ENCODE measurements around the gene EFCAB7. TPM values are rescaled to one million over a fixed set of nuclear protein-coding genes. Genes with fewer than 3 reads are reported as not detected.

Gene EFCAB7
- total RNA-seq, 1 donor from 2014 or later, result 2.7 TPM

DNA sequence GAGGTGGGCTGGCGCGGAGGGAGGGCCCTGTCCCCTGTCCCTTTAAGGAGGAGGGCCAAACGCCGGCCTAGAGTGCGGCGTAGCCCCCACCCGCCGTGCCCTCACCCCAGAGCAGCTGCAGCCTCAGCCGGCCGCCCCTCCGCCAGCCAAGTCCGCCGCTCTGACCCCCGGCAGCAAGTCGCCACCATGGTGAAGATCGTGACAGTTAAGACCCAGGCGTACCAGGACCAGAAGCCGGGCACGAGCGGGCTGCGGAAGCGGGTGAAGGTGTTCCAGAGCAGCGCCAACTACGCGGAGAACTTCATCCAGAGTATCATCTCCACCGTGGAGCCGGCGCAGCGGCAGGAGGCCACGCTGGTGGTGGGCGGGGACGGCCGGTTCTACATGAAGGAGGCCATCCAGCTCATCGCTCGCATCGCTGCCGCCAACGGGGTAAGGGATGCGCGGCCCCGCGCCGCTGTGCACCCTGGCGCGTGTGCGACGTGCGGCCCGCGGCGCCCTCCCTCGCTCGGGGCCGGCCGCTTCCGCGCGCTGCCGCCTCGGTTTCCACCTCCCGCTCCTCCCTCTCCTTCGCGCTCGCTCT lies 70.1 kb downstream of the EFCAB7 start, which contains the start of gene PGM1:
TSS of gene PGM1 (plus strand) at position 109 of the 583 bp plus-strand sequence. CDS start at position 187, 78 bp downstream.
- TF ChIP-seq, protein P1, sequence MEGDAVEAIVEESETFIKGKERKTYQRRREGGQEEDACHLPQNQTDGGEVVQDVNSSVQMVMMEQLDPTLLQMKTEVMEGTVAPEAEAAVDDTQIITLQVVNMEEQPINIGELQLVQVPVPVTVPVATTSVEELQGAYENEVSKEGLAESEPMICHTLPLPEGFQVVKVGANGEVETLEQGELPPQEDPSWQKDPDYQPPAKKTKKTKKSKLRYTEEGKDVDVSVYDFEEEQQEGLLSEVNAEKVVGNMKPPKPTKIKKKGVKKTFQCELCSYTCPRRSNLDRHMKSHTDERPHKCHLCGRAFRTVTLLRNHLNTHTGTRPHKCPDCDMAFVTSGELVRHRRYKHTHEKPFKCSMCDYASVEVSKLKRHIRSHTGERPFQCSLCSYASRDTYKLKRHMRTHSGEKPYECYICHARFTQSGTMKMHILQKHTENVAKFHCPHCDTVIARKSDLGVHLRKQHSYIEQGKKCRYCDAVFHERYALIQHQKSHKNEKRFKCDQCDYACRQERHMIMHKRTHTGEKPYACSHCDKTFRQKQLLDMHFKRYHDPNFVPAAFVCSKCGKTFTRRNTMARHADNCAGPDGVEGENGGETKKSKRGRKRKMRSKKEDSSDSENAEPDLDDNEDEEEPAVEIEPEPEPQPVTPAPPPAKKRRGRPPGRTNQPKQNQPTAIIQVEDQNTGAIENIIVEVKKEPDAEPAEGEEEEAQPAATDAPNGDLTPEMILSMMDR (conservative IDR thresholded peaks at IDR 0.05; ENCODE audit: low read depth, low read length), result no peak
- H3K4me3 ChIP-seq (ENCODE audit: low read depth, low read length), result peak within 1 kb of the TSS; percentile 89
- DNase-seq (ENCODE audit: low read depth), result no peak

DNA sequence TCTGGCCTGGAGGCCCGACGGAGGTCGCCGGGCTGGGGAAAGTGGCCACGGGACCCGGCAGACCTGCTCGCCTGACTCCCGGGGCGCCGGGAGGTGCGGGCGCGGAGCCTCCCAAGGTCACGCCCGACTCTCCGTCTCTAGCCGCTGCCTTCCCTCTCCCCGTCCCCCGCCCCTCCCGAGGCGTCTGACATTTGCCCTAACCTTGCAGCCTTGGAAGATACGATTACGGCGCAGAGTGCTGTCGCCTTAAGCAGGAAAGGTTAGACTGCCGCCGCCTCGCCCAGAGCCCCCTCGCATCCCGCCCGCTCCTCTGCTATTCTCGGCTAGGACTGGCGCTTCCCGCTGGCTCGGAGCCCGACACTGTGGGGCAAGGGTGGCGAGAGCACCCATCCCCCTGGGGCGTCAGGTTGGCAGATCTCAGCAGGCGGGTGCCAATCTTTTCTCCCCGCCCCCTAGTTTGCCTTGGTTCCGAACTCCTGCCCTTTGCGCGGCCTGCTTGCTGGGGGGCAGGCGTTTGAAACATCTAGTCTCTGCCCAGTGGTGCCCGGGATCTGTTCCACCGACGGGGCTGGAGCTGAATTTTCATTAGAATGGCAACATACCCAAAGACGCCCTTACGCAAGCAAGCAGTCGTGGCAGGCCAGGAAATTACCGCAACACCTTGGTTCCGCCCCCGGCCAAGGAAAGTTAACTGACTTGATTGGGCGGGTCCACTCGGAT lies 70.7 kb downstream of the EFCAB7 start:
- TF ChIP-seq, protein P1 (conservative IDR thresholded peaks at IDR 0.05; ENCODE audit: low read depth, low read length), result no peak
- peak overlapping the region; percentile 89 for H3K4me3 ChIP-seq (ENCODE audit: low read depth, low read length)
- no peak for DNase-seq (ENCODE audit: low read depth)

DNA sequence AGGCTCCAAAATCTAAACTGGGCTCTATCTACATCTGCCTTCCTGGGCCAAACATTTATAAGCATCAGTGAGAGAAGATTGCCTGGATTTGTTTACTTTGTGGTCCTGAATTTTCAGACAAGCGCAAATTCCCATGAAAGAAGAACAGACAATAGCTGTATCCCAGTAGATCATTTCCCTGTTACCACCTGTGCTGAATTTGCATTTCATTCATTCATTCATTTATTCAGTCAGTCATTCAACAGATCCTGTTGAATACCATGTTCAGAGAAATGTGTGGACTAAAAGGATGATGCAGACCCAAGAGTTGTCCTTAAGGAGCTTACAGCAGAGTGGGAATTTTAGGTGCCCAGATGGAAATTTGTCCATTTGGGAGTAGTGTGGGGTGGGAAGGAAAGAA lies 72.1 kb downstream of the EFCAB7 start:
- DNase-seq (ENCODE audit: low read depth), result no peak
- TF ChIP-seq, protein P1 (conservative IDR thresholded peaks at IDR 0.05; ENCODE audit: low read depth, low read length), result no peak
- H3K4me3 ChIP-seq (ENCODE audit: low read depth, low read length), result no peak overlapping the region

DNA sequence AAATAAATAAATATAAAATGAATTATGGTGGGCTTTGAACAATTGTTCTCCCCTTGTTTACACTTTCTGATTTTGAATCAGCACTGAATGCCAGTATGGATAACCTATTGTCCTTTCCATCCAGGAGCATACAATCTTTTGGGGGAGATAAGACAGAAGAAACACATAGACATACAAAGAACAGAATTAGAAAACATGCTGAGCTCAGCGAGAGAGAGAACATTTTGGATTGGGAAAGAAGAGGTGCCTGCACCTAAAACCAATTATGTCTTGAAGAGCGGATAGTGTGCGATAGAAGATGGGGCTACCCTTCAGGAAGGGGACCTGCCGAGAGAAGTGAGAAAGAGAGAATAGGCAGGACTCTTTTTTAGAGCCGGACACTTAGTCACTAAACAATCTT lies 76.5 kb downstream of the EFCAB7 start:
- DNase-seq (ENCODE audit: low read depth), result no peak
- no peak overlapping the region for H3K4me3 ChIP-seq (ENCODE audit: low read depth, low read length)
- TF ChIP-seq, protein P1 (conservative IDR thresholded peaks at IDR 0.05; ENCODE audit: low read depth, low read length), result no peak

DNA sequence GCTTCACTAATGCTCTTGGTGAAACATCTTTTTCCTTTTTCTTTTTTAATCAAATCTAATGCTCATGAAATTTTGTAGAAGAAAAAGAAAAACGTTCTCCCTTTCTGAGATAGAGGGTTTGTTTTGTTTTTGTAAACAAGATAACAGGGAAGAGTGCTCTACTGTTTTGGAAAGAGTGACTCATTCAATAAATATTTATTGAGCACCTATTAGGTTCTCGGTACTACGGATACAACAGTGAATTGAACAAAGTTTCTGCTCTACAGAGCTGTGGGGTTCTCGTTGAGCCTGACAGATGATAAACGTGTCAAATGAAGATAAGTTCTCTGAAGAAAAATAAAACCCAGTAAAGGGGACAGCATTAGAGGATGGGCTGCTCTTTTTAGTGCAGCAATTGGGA lies 76.9 kb downstream of the EFCAB7 start:
- no peak for DNase-seq (ENCODE audit: low read depth)
- TF ChIP-seq, protein P1 (conservative IDR thresholded peaks at IDR 0.05; ENCODE audit: low read depth, low read length), result no peak

DNA sequence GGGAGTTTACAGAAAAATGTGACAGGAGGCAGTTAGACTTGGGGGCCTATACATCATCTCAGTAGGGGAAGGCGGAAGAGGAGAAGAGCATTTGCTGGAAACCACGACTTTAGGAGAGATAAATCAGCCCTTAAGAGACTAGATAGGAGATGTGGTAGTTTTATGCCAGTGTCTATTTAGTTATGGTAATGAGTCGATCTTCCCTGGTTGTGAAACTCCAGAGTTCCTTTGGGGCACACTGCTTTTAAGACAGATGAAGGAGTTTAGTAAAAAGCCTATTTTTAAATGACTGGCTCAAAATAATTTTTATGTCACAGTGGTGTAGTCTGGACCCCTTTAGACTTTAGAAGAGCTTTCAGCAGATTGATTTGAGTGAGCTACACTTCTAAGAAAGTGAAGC lies 77.7 kb downstream of the EFCAB7 start:
- DNase-seq (ENCODE audit: low read depth), result no peak
- TF ChIP-seq, protein P1 (conservative IDR thresholded peaks at IDR 0.05; ENCODE audit: low read depth, low read length), result no peak
- H3K4me3 ChIP-seq (ENCODE audit: low read depth, low read length), result no peak overlapping the region

More for the DNA sequence above, 76.9 kb downstream of the EFCAB7 start:
- no peak overlapping the region for H3K4me3 ChIP-seq (ENCODE audit: low read depth, low read length)
